IPS-20b (cell line): ENCODE results near the gene MIPEP.

Experiments
- H3K27ac ChIP-seq: one replicate; pipeline ENCODE4 v1.5.1; 2013; ENCODE audit warnings: low read length
- H3K27me3 ChIP-seq: 2 replicates; pipeline ENCODE4 v1.6.1; 2013; ENCODE audit warnings: mild to moderate bottlenecking, low read length, inconsistent platforms; ENCODE audit not compliant: insufficient read depth
- H3K36me3 ChIP-seq: 2 replicates; pipeline ENCODE4 v1.6.1; 2013; ENCODE audit warnings: low read depth, mild to moderate bottlenecking, inconsistent platforms, low read length, moderate library complexity; ENCODE audit not compliant: insufficient read depth
- H3K4me1 ChIP-seq: 2 replicates; pipeline ENCODE4 v1.6.1; 2013; ENCODE audit warnings: mild to moderate bottlenecking, control low read depth, inconsistent platforms, low read length, moderate library complexity; ENCODE audit not compliant: insufficient read depth
- H3K4me3 ChIP-seq: 2 replicates; pipeline ENCODE4 v1.5.1; 2013; ENCODE audit warnings: mild to moderate bottlenecking, low read length, inconsistent platforms
- H3K9ac ChIP-seq: 2 replicates; pipeline ENCODE4 v1.6.1; 2013; ENCODE audit warnings: low read depth, mild to moderate bottlenecking, inconsistent platforms, low read length, moderate library complexity
- H3K9me3 ChIP-seq: 2 replicates; pipeline ENCODE4 v1.6.1; 2013; ENCODE audit warnings: mild to moderate bottlenecking, low read depth, low read length, inconsistent platforms; ENCODE audit not compliant: insufficient read depth

The MIPEP gene

DNA sequence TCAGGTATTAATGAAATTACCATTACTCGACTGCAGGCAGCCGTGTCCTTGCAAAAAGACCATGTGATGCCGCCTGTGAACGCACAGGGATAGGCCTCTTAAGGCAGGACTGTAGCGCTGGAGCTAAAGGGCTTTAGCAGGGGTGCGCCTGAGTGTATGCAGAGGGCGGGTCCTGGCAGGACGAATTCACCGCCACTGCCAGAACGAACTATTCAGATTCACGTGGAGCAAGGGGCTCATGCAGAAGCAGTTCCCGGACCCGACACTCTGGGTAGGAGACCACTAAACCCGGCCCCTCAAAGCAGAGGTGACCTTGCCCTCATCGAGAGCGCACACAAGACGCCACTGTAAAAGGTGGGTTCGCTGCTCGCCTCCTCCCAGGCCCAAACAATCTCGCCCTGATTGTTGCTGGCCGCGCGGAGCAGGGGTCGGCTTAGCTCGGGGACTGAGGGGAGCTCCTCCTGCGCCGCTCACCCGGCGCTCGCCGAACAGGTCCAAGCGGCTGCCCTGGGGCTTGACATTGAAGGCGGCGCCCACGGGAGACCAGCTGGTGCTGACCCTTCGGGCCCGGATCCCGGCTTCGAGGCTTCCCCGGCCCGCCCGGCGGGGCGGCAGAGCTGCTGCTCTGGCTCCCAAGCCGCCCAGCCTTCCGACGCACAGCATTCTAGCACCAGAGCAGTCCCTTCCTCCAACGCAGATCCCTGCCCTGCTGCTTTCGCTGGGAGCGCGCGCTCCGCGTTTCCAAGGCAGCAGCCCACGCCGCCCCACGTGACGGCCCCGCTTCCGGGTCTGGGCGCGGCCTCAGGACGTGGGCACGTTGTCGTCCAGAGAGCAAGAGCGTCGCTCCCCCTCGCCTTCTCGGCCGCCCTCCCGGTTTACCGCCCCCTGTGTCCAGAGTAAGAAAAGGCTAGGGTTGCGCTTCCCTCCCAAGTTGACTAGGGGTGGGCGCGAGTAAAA is at the start of gene MIPEP:
Gene MIPEP (minus strand): TSS at position 743 of the 957 bp plus-strand sequence. CDS start 80 bp downstream, at position 663.
- no peaks in the 10 kb centered on the region for H3K27me3 ChIP-seq
- H3K36me3 ChIP-seq: peaks cover 10% of the 10 kb centered on the region
- peak within 1 kb of the TSS; percentile 98 for H3K4me3 ChIP-seq
- H3K27ac ChIP-seq: no peak within 1 kb of the TSS
- no peaks in the 10 kb centered on the region for H3K9me3 ChIP-seq
- H3K4me1 ChIP-seq: peaks cover 9% of the 10 kb centered on the region
- peak within 1 kb of the TSS; percentile 91; the same call in 1 of the 2 replicates for H3K9ac ChIP-seq

DNA sequence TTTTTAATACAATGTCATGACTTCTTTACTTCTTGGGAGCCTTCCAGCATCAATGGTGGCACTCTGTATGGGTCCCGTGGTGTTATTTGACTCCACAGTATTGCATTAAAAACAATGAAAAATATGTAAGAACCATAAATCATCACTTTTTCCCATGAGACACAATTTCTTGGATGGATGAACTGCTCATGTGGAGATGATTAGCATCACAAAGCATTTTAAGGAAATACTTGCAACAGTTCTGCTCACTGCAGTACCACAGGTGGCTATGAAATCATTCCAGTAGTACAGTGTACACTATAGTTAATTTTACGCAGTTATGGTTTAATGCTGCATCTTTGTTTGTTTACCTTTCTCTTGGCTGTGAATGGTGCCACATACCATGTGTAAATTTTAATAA is 45.3 kb upstream of the MIPEP start:
- no peak overlapping the region for H3K27ac ChIP-seq
- no peaks in the 10 kb centered on the region for H3K36me3 ChIP-seq
- H3K4me1 ChIP-seq: no peaks in the 10 kb centered on the region
- H3K4me3 ChIP-seq: no peak overlapping the region
- H3K27me3 ChIP-seq: no peaks in the 10 kb centered on the region
- no peak overlapping the region for H3K9ac ChIP-seq
- H3K9me3 ChIP-seq: no peaks in the 10 kb centered on the region

- H3K36me3 ChIP-seq: no peaks in the 10 kb centered on the region
- H3K27me3 ChIP-seq: no peaks in the 10 kb centered on the region
- no peak overlapping the region for H3K27ac ChIP-seq
- no peaks in the 10 kb centered on the region for H3K9me3 ChIP-seq
- no peak overlapping the region for H3K4me3 ChIP-seq
- no peak overlapping the region for H3K9ac ChIP-seq
- no peaks in the 10 kb centered on the region for H3K4me1 ChIP-seq
Observed at GRCh38 chr13:23928985-23929384, 39.8 kb upstream of the MIPEP start.

GRCh38 chr13:23923031-23923430 is 33.8 kb upstream of the MIPEP start:
- no peaks in the 10 kb centered on the region for H3K9me3 ChIP-seq

GRCh38 chr13:23922005-23922932 is 33.1 kb upstream of the MIPEP start:
- Histone ChIP-seq H3K27me3 (no peaks in the 10 kb centered on the region), H3K36me3 (no peaks in the 10 kb centered on the region), H3K27ac (peak overlapping the region; percentile 11), H3K9me3 (no peaks in the 10 kb centered on the region), H3K9ac (no peak overlapping the region), H3K4me1 (peaks cover 6% of the 10 kb centered on the region), H3K4me3 (no peak overlapping the region)

More at GRCh38 chr13:23923031-23923430, 33.8 kb upstream of the MIPEP start:
- Histone ChIP-seq H3K27me3 (no peaks in the 10 kb centered on the region), H3K9ac (no peak overlapping the region), H3K27ac (no peak overlapping the region), H3K4me1 (peaks cover 6% of the 10 kb centered on the region), H3K4me3 (no peak overlapping the region), H3K36me3 (no peaks in the 10 kb centered on the region)

- Histone ChIP-seq H3K9ac (no peak overlapping the region), H3K36me3 (no peaks in the 10 kb centered on the region), H3K4me1 (peaks cover 6% of the 10 kb centered on the region), H3K9me3 (no peaks in the 10 kb centered on the region), H3K4me3 (no peak overlapping the region), H3K27me3 (no peaks in the 10 kb centered on the region), H3K27ac (no peak overlapping the region)
Observed at GRCh38 chr13:23921451-23921888, 32.3 kb upstream of the MIPEP start.

GRCh38 chr13:23919006-23919405 is 29.8 kb upstream of the MIPEP start:
- H3K27ac ChIP-seq: no peak overlapping the region
- no peak overlapping the region for H3K4me3 ChIP-seq
- peaks cover 6% of the 10 kb centered on the region for H3K4me1 ChIP-seq
- H3K9me3 ChIP-seq: no peaks in the 10 kb centered on the region
- H3K27me3 ChIP-seq: no peaks in the 10 kb centered on the region
- H3K9ac ChIP-seq: no peak overlapping the region
- no peaks in the 10 kb centered on the region for H3K36me3 ChIP-seq

GRCh38 chr13:23918208-23918607 is 29.0 kb upstream of the MIPEP start:
- Histone ChIP-seq H3K4me3 (no peak overlapping the region), H3K27me3 (no peaks in the 10 kb centered on the region), H3K27ac (no peak overlapping the region), H3K9ac (no peak overlapping the region), H3K4me1 (peaks cover 6% of the 10 kb centered on the region), H3K9me3 (no peaks in the 10 kb centered on the region), H3K36me3 (no peaks in the 10 kb centered on the region)

GRCh38 chr13:23915308-23915707 is 26.1 kb upstream of the MIPEP start:
- H3K9me3 ChIP-seq: no peaks in the 10 kb centered on the region
- no peaks in the 10 kb centered on the region for H3K27me3 ChIP-seq
- no peak overlapping the region for H3K27ac ChIP-seq
- H3K4me1 ChIP-seq: peaks cover 6% of the 10 kb centered on the region; the same call in 1 of the 2 replicates
- no peak overlapping the region for H3K4me3 ChIP-seq
- no peak overlapping the region for H3K9ac ChIP-seq
- H3K36me3 ChIP-seq: no peaks in the 10 kb centered on the region

- H3K9me3 ChIP-seq: no peaks in the 10 kb centered on the region
- H3K27me3 ChIP-seq: no peaks in the 10 kb centered on the region
- no peak overlapping the region for H3K9ac ChIP-seq
- H3K4me1 ChIP-seq: peaks cover 6% of the 10 kb centered on the region; the same call in 1 of the 2 replicates
- no peaks in the 10 kb centered on the region for H3K36me3 ChIP-seq
- no peak overlapping the region for H3K27ac ChIP-seq
- no peak overlapping the region for H3K4me3 ChIP-seq
Observed at GRCh38 chr13:23912469-23912868, 23.3 kb upstream of the MIPEP start.

DNA sequence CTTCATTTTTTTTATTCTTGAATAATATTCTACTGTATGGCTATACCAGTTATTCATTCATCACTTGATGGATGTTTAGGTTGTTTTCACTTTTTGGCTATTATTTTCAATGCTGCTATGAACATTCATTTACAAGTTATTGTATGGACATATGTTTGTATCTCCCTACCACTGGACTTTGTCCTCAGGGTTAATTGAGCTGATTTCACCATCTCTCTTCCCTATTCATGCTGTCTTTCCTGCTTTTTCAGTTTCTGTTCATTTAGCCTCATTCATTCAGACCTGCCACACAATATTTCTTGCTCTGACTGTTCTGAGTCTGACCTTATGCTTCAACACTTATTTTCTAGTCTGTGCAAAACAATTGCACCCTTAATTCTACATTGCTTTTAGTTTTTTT is 20.4 kb upstream of the MIPEP start:
- Histone ChIP-seq H3K4me3 (no peak overlapping the region), H3K9ac (no peak overlapping the region), H3K27me3 (peaks cover under 1% of the 10 kb centered on the region; the same call in 1 of the 2 replicates), H3K9me3 (no peaks in the 10 kb centered on the region), H3K27ac (no peak overlapping the region), H3K4me1 (peaks cover 6% of the 10 kb centered on the region; the same call in 1 of the 2 replicates), H3K36me3 (no peaks in the 10 kb centered on the region)
